Prostate gland (tissue), 2 donors: ENCODE measurements around the gene NFATC2IP.

Experiments used
- POLR2A ChIP-seq: fragments of 450-650 bp; IDR thresholded peaks from one replicate; pipeline ENCODE4 v1.6.1; 2016; ENCODE audit warnings: antibody characterized with exemption, mild to moderate bottlenecking
- TF ChIP-seq, protein P1 (sequence below), 4 experiments: fragments of 200-600 bp in 2 of 4; fragments of 450-650 bp in 2 of 4; sonication (generic) in 2 of 4; IDR thresholded peaks; 1 replicate in 3 of 4; 2 replicates in 1 of 4; pipeline ENCODE4 v1.5.1; 2016 to 2019; ENCODE audit warnings: antibody characterized with exemption in 4 of 4, mild to moderate bottlenecking in 2 of 4, moderate library complexity in 2 of 4

DNA sequence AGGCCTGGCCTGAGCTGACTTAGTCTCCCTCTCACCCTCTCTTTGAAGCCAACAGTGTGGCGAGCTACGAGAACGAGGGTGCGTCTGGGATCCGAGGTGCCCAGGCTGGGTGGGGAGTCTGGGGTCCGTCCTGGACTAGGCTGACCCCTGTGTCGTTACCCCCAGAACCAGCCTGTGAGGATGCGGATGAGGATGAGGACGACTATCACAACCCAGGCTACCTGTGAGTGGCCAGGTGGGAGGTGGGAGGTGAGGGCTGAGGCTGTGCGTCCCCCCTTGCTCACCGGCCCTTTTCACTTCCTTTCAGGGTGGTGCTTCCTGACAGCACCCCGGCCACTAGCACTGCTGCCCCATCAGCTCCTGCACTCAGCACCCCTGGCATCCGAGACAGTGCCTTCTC, 35.8 kb downstream of the NFATC2IP start:
- TF ChIP-seq, protein P1, sequence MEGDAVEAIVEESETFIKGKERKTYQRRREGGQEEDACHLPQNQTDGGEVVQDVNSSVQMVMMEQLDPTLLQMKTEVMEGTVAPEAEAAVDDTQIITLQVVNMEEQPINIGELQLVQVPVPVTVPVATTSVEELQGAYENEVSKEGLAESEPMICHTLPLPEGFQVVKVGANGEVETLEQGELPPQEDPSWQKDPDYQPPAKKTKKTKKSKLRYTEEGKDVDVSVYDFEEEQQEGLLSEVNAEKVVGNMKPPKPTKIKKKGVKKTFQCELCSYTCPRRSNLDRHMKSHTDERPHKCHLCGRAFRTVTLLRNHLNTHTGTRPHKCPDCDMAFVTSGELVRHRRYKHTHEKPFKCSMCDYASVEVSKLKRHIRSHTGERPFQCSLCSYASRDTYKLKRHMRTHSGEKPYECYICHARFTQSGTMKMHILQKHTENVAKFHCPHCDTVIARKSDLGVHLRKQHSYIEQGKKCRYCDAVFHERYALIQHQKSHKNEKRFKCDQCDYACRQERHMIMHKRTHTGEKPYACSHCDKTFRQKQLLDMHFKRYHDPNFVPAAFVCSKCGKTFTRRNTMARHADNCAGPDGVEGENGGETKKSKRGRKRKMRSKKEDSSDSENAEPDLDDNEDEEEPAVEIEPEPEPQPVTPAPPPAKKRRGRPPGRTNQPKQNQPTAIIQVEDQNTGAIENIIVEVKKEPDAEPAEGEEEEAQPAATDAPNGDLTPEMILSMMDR (IDR thresholded peaks at IDR 0.05): no peak
- TF ChIP-seq POLR2A: no peak
